IPS DF 4.7 (cell line): ENCODE data around the gene MFSD12.

ENCODE experiments used
- DNase-seq: peaks from one replicate; pipeline ENCODE4 v3.0.0-alpha.2; 2013; ENCODE audit warnings: low spot score; ENCODE audit errors: extremely low read depth

The MFSD12 gene

GRCh38 chr19:3507371-3508120 is 49.8 kb downstream of the MFSD12 start:
- no peak for DNase-seq

- DNase-seq: no peak
Measured at GRCh38 chr19:3506384-3507340, 50.7 kb downstream of the MFSD12 start.

GRCh38 chr19:3505598-3506383 is 51.6 kb downstream of the MFSD12 start, which contains the start of gene FZR1:
Gene FZR1 (plus strand): TSS chr19:3506311. CDS start chr19:3522990, 16,679 bp downstream.
- DNase-seq: peak; percentile 78

- no peak for DNase-seq
Measured at GRCh38 chr19:3504735-3505134, 52.7 kb downstream of the MFSD12 start.

GRCh38 chr19:3503036-3503572 is 54.3 kb downstream of the MFSD12 start:
- no peak for DNase-seq

- DNase-seq: no peak
Measured at GRCh38 chr19:3501780-3502179, 55.6 kb downstream of the MFSD12 start.

GRCh38 chr19:3500429-3501101 is 56.8 kb downstream of the MFSD12 start, which contains the start of gene DOHH:
Gene DOHH (minus strand): TSS chr19:3500674. CDS start chr19:3496814, 3,860 bp downstream.
- DNase-seq: peak; percentile 94

- no peak for DNase-seq
Measured at GRCh38 chr19:3499738-3500428, 57.5 kb downstream of the MFSD12 start.

GRCh38 chr19:3497757-3498520 is 59.4 kb downstream of the MFSD12 start:
- DNase-seq: no peak

GRCh38 chr19:3496392-3497273 is 60.8 kb downstream of the MFSD12 start:
- DNase-seq: no peak

- no peak for DNase-seq
Measured at GRCh38 chr19:3494559-3494958, 62.8 kb downstream of the MFSD12 start.
